Vein endothelial cell (primary cell): Measurements from ENCODE around the gene RNF182. TPM values are rescaled to one million over a fixed set of nuclear protein-coding genes. Genes with fewer than 3 reads are reported as not detected.

Source experiments
- total RNA-seq: library from RNA; depleted of rRNA; stranded (reverse); fragments of >200 nt; gene quantifications from 2 replicates; pipeline ENCODE4 v1.2.3, GENCODE V29; 2012

RNF182 gene
- total RNA-seq: 4.3 and 8.2 TPM in 2 replicates

GRCh38 chr6:13924949-13925881 lies at the start of gene RNF182:
RNF182 (plus strand) TSS chr6:13924952; CDS start chr6:13977120, 52,168 bp downstream.

Other genes starting within 250 kb of the RNF182 start
- 28.4 TPM in 2 replicates for gene RANBP9, start 213.1 kb upstream of the RNF182 start, total RNA-seq
- gene MCUR1, start 110.4 kb upstream of the RNF182 start, total RNA-seq: 7.5 and 10.4 TPM in 2 replicates
- 0.33 and 1.7 TPM in 2 replicates for gene CD83, start 192.8 kb downstream of the RNF182 start, total RNA-seq